NT2/D1 (cell line): ENCODE data around the gene SIK1.
"Not testable (repeated sequence)": the region's sequence is repeated elsewhere in the genome, so short reads cannot be mapped to it uniquely, and the experiment has no call there.

Experiments used
- SUZ12 ChIP-seq: IDR thresholded peaks from 2 replicates; pipeline ENCODE4 v1.6.1; 2011; ENCODE audit not compliant: insufficient read length, insufficient read depth; ENCODE audit errors: extremely low read depth
- YY1 ChIP-seq: IDR thresholded peaks from 2 replicates; pipeline ENCODE4 v1.6.1; 2011; ENCODE audit not compliant: insufficient read length, insufficient read depth
- ZNF274 ChIP-seq: IDR thresholded peaks from 2 replicates; pipeline ENCODE4 v1.6.1; 2011; ENCODE audit warnings: mild to moderate bottlenecking, low read depth, low read length

GRCh38 chr21:43396788-43397438, 30.0 kb downstream of the SIK1 start:
- TF ChIP-seq ZNF274, SUZ12, YY1: not testable (repeated sequence)
